ENCODE results near the gene FGF11. TPM values are rescaled to one million over a fixed set of nuclear protein-coding genes. Genes with fewer than 3 reads are reported as not detected.

Gene FGF11
- total and polyA plus RNA-seq, 8 donors: 0.97 to 2.8 (median 2.3) TPM

GRCh38 chr17:7465597-7466275 is 26.4 kb downstream of the FGF11 start:
- H3K9me3 ChIP-seq: no peaks in the 10 kb centered on the region
- H3K4me3 ChIP-seq: no peak overlapping the region
- peak; percentile 73 for ATAC-seq
- peak in 3 of 4 donors; percentile 53 to 84 (median 65) for DNase-seq
- H3K27me3 ChIP-seq: no peaks in the 10 kb centered on the region
- H3K36me3 ChIP-seq: peaks cover 4 to 40% of the 10 kb centered on the region in 2 donors
- no peak for TF ChIP-seq CTCF (IDR thresholded peaks at IDR 0.05)
- peaks cover 8 to 33% of the 10 kb centered on the region in 2 donors for H3K4me1 ChIP-seq
- H3K27ac ChIP-seq: peak overlapping the region in 1 of 2 donors; percentile 78
- intact Hi-C loops (cut with DNase I): no loop called here

- intact Hi-C loops (cut with DNase I): no loop called here
- Histone ChIP-seq H3K4me1 (peaks cover 8 to 33% of the 10 kb centered on the region in 2 donors), H3K36me3 (peaks cover 4 to 40% of the 10 kb centered on the region in 2 donors), H3K9me3 (no peaks in the 10 kb centered on the region), H3K4me3 (no peak overlapping the region), H3K27me3 (no peaks in the 10 kb centered on the region), H3K27ac (peak overlapping the region; percentile 26 to 78)
- DNase-seq (no peak), ATAC-seq (no peak)
- TF ChIP-seq CTCF (IDR thresholded peaks at IDR 0.05): no peak
These were observed 27.0 kb downstream of the FGF11 start for GRCh38 chr17:7466318-7466638.

- no peaks in the 10 kb centered on the region for H3K27me3 ChIP-seq
- peaks cover 8 to 36% of the 10 kb centered on the region in 2 donors for H3K4me1 ChIP-seq
- intact Hi-C loops (cut with DNase I): no loop called here
- ATAC-seq (peak; percentile 36), DNase-seq (peak in 1 of 4 donors; percentile 73)
- peak overlapping the region; percentile 65 to 78 for H3K27ac ChIP-seq
- no peak for TF ChIP-seq CTCF (IDR thresholded peaks at IDR 0.05)
- peaks cover 4 to 38% of the 10 kb centered on the region in 2 donors for H3K36me3 ChIP-seq
- H3K9me3 ChIP-seq: no peaks in the 10 kb centered on the region
- H3K4me3 ChIP-seq: no peak overlapping the region
These were observed 27.5 kb downstream of the FGF11 start for GRCh38 chr17:7466639-7467341.

- no peak for ATAC-seq
- Histone ChIP-seq H3K4me3 (no peak overlapping the region), H3K9me3 (no peaks in the 10 kb centered on the region), H3K27ac (peak overlapping the region; percentile 65 to 78), H3K36me3 (peaks cover 4 to 31% of the 10 kb centered on the region in 2 donors), H3K4me1 (peaks cover 8 to 38% of the 10 kb centered on the region in 2 donors), H3K27me3 (no peaks in the 10 kb centered on the region)
- no peak for TF ChIP-seq CTCF (IDR thresholded peaks at IDR 0.05)
- intact Hi-C loops (cut with DNase I): no loop called here
- no peak for DNase-seq
These were observed 28.2 kb downstream of the FGF11 start for GRCh38 chr17:7467498-7467897.

- Histone ChIP-seq H3K36me3 (peaks cover 4 to 23% of the 10 kb centered on the region in 2 donors), H3K27ac (no peak overlapping the region), H3K9me3 (no peaks in the 10 kb centered on the region), H3K27me3 (no peaks in the 10 kb centered on the region), H3K4me1 (peaks cover 8 to 38% of the 10 kb centered on the region in 2 donors), H3K4me3 (no peak overlapping the region)
- no peak for ATAC-seq
- DNase-seq: no peak
- intact Hi-C loops (cut with DNase I): no loop called here
- no peak for TF ChIP-seq CTCF (IDR thresholded peaks at IDR 0.05)
These were observed 29.0 kb downstream of the FGF11 start for GRCh38 chr17:7468290-7468689.

All from left lung (tissue), 10 donors.